PC-9 (cell line): Measurements from ENCODE around the gene OSBPL10.

Experiments used
- EZH2 ChIP-seq: fragments of 200-600 bp; sonication (generic); IDR thresholded peaks from 2 replicates; pipeline ENCODE4 v1.8.0; 2017; ENCODE audit warnings: antibody characterized with exemption, low read depth
- TF ChIP-seq, protein P1 (sequence below): fragments of 200-600 bp; sonication (generic); conservative IDR thresholded peaks from 2 replicates; pipeline ENCODE4 v1.6.1; 2017; ENCODE audit warnings: mixed run types, antibody characterized with exemption, mild to moderate bottlenecking, moderate library complexity

DNA sequence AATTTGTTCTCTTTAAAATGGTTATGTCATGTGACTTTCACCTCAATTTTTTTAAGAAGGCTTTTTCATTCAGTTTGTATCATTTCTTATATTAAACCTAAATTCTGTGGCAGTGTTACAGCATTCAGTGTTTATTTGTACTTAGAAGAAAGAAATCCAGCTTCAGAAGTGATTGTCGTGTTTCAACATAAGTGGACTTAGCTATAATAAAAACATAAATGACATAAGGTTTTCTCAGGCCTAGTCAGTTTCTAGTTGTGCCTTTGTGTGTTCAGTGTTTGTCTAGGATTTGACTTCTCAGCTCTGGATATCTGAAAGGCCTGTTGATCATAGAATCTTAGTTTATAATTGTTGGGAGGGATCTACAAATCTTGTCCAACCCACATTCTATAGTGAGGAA is 367.9 kb downstream of the OSBPL10 start:
- TF ChIP-seq, protein P1, sequence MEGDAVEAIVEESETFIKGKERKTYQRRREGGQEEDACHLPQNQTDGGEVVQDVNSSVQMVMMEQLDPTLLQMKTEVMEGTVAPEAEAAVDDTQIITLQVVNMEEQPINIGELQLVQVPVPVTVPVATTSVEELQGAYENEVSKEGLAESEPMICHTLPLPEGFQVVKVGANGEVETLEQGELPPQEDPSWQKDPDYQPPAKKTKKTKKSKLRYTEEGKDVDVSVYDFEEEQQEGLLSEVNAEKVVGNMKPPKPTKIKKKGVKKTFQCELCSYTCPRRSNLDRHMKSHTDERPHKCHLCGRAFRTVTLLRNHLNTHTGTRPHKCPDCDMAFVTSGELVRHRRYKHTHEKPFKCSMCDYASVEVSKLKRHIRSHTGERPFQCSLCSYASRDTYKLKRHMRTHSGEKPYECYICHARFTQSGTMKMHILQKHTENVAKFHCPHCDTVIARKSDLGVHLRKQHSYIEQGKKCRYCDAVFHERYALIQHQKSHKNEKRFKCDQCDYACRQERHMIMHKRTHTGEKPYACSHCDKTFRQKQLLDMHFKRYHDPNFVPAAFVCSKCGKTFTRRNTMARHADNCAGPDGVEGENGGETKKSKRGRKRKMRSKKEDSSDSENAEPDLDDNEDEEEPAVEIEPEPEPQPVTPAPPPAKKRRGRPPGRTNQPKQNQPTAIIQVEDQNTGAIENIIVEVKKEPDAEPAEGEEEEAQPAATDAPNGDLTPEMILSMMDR: no peak
- TF ChIP-seq EZH2: no peak
